GM18520 (cell line): ENCODE results near the gene RILPL1.
"Not testable (repeated sequence)": the region's sequence is repeated elsewhere in the genome, so short reads cannot be mapped to it uniquely, and the experiment has no call there.

Experiments used
- ATAC-seq: cut with Tn5 transposase; IDR thresholded peaks from one replicate; pipeline ENCODE4 v1.9.1; 2021; ENCODE audit not compliant: unreplicated experiment

RILPL1 gene

DNA sequence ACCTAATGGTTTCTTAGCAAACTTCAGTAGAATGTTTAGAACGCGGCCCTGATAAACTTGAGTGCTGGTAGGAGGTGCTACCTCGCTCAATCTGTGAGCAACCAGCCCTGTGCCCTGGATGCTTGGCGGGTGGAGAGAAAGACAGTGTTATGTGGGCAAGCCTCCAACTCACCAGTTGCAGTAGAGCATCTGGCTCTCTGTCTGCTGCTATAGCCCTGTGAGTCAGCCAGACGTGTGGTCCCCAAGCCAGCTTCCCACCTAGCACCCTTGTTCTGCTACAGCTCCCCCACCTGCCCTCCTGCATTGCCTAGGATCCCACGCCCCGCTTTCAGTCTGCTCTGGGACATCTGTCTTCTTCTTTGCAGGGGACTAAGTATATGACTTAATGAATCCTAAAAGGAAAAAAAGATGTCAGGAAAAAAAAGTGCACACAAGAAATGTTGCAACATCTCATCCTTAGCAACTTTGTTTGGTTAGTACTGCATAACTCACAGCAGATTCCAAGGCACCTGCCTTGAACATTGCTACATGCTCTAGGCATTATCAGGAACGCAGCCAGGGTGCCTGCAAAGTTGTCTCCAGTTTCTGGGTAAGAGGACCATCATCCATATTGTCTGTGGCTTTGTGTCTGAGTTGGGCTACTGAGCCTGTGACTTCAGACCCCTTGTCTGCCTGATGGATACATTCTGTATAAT, 62.0 kb downstream of the RILPL1 start:
- no peak for ATAC-seq

DNA sequence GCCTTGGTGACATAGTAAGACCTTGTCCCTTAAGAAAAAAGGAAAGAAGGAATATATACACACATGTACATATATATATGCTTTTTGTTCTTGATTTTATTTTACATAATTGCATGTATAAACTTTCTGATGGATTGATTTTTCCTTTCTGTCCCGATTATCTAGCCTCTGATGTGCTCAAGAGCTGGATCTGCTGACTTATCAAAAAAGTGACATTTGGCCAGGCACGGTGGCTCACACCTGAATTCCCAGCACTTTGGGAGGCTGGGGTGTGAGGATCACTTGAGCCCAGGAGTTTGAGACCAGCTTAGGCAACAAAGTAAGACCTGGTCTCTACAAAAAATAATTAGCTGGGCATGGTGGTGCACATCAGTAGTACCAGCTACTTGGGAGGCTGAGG, 63.5 kb downstream of the RILPL1 start:
- ATAC-seq: no peak

DNA sequence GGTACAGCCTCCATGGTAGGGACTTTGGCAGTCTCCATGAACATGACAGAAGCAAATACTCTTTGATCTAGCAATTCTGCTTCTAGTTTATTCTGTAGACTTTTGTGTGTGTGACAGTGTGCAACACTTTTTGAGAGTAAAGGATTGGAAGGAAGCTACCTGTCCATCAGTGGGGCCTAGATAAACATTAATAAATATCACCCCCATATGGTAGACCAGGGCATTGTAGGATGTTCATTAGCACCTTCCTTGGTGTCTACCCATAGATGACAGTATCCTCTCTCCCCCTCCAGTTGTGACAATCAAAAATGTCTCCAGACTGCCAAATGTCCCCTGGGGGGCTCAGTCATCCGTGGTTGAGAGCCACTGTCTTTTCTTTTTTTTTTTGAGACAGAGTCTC, 64.7 kb downstream of the RILPL1 start:
- no peak for ATAC-seq

DNA sequence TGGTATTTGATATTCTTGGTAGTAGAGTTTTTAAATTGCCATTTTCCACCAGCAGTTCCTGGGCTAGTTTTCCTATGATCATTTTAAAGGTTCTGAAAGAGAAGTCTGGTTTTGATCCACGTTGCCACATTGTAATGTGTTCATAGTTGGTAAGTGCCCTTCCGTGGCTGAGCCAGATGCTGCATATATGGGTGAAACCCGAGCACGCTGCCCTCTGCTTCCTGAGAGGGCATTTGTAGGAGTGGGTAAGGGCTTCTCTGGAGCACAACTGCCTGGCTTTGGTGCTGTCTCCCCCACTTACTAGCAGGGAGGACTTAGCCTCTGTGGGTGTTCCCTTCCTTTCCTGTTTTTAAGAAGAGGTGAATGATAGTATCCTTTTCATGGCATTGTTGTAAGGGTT, 68.4 kb downstream of the RILPL1 start:
- ATAC-seq: no peak

DNA sequence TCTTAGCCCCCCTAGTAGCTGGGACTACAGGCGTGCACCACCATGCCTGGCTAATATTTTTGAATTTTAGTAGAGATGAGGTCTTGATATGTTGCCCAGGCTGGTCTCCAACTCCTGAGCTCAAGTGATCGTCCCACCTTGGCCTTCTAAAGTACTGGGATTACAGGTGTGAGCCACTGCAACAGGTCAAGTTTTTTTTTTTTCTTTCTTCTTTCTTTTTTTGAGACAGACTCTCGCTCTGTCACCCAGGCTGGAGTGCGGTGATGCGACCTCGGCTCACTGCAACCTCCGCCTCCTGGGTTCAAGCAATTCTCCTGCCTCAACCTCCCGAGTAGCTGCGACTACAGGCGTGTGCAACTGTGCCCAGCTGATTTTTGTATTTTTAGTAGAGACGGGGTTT, 70.3 kb downstream of the RILPL1 start:
- ATAC-seq: not testable (repeated sequence)

DNA sequence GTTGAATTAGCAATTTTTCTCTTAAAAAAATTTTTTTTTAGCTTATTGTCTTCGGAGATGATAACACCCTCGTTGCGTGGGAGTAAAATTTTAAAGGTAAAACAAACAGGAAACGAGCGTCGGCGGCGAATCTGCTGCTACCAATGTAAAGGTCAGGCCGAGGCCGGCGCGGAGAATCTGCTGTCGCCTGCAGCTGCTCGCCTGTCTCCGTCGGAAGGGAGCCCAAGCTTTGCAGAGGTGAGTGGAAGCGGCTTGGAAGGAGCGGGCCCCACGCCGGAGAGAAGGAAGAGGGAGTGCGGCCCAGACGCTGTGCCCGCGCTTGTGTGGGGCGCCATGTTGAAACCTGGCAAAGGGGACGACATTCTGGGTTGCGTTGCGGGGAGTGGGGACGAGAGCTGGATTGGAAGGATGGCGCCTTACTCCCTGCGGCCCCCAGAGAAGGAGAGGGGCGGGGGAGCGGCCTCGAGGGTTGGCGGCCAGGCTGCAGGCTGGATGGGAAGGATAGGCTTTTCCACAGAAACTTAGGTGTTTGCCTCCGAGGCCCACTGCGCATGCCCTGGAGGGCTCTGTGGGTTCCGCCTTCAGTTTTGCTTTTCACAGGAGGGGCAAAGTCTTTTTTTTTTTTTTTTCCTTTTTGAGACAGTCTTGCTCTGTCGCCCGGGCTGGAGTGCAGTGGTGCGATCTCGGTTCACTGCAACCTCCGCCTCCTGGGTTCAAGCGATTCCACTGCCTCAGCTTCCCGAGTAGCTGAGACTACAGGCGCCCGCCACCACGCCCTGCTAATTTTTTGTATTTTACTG, 75.3 kb downstream of the RILPL1 start, which contains the start of gene SNRNP35:
TSS of gene SNRNP35 (plus strand) at position 160 of the 800 bp plus-strand sequence. CDS start 7,402 bp downstream, outside the sequence.
- no peak for ATAC-seq

DNA sequence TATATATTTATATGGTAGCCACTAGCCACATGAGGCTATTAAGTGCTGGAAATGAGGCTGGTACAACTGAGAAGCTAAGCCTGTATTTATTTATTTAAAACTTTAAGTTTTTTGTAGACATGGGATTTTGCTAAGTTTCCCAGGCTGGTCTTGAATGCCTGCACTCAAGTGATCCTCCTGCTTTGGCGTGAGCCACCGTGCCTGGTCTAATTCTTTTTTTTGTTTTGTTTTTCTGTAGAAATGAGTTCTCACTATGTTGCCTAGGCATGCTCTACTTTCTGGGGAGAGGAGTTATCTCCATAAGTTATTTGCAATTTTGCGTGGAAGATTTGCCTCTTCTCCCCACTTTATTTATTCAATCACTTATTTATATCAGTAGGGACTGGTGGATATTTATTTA, 80.4 kb downstream of the RILPL1 start:
- ATAC-seq: no peak

DNA sequence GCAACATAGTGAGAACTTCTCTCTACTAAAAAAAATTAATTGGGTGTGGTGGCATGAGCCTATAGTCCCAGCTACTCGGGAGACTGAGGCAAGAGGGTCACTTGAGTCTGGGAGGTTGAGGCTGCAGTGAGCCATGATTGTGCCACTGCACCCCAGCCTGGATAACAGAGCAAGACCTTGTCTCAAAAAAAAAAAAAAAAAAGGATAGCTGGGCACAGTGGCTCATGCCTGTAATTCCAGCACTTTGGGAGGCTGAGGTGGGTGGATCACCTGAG, 81.3 kb downstream of the RILPL1 start:
- ATAC-seq: not testable (repeated sequence)

DNA sequence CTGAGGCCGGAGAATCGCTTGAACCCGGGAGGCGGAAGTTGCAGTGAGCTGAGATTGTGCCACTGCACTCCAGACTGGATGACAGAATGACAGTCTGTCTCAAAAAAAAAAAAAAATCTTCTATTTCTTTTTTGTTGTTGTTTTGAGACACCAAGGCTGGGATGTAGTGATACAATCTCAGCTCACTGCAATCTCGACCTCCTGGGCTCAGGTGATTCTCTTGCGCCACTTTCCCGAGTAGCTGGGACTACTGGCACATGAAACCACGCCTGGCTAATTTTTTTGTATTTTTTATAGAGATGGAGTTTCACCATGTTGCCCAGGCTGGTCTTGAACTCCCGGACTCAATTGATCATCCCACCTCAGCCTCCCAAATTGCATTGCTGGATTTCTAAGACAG, 82.9 kb downstream of the RILPL1 start:
- no peak for ATAC-seq

DNA sequence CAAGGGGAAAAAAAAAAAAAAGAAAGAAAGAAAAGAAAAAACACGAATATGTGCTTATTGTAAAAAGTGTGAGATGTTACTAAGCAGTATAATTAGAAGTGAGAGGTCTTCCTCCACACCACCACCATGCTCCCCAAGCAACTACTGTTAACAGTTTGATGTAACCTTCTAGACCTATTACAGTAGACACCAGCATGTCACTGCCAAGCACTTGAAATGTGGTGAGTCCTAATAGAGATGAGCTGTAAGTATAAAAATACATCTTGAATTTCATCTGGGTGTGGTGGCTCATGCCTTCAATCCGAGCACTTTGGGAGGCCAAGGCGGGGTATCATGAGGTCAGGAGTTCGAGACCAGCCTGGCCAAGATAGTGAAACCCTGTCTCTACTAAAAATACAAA, 83.7 kb downstream of the RILPL1 start:
- ATAC-seq: no peak

DNA sequence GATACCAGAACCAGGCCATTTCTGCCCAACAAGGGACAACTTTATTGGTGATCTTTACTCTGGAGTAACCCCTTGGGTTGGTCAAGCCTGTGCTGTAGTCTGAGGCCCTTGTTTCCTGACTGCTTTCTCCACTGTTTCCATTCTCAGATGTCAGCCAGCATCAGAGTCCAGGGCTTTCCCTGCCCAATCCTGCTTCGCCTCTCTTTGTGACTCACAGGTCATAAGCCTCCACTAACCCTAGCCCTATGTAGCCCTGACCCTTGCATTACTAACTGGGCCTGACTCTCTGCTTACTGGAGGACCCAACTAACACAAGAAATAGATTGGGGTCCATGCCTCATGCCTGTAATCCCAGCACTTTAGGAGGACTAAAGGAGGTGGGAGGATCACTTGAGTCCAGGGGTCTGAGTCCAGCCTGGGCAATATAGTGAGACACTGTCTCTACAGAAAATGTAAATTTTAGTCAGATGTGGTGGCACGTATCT, 84.2 kb downstream of the RILPL1 start:
- no peak for ATAC-seq

DNA sequence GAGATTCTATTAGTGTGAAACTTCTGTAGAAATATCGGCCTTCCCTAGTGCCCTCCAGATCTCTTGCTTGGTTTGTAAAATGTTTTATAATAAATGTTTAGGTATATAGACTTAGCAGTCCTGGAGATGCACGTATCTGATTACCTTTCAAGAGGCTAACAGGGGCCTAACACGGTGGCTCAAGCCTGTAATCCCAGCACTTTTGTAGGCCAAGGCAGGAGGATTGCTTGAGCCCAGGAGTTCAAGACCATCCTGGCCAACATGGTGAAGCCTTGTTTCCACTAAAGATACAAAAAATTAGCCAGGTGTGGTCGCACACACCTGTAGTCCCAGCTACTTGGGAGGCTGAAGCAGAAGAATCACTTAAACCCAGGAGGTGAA, 87.2 kb downstream of the RILPL1 start:
- ATAC-seq: no peak

DNA sequence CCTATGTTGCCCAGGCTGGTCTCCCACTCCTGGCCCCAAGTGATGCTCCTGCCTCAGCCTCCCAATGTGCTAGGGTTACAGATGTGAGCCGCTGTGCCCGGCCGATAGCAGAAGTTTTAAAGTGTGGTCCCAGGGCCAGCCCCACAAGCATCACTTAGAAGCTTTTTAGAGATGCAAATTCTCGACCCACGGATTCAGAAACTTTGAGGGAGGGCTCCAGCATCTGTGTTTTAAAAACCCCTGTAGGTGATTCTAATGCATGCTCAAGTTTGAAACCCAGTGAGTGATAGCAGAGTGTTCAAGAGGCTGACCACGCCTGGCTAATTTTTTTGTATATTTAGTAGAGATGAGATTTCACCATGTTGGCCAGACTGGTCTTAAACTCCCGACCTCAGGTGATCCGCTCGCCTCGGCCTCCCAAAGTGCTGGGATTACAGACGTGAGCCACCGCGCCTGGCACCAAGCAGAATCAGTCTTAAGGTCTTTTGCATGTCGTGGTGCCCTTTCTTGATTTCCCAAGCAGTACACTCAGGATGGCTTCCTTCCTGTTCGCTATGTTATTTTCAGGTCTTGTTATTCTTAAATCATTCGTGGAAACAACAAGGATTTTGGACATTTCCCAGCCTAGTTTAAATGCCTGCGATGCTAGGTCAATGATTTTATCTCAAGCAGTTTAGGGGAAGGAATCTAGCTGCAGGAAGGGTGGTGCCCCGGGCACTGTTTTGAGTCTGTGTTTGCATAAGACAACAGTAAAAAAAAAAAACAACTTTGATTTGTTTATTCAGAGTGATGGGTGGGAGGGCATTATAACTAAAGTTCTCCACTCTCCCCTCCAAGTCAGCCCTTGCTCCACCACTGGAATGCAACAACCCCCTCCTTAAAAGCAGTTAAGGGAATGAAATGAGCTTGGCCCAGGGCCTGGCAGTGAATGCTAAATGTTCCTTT, 87.9 kb downstream of the RILPL1 start:
- no peak for ATAC-seq

DNA sequence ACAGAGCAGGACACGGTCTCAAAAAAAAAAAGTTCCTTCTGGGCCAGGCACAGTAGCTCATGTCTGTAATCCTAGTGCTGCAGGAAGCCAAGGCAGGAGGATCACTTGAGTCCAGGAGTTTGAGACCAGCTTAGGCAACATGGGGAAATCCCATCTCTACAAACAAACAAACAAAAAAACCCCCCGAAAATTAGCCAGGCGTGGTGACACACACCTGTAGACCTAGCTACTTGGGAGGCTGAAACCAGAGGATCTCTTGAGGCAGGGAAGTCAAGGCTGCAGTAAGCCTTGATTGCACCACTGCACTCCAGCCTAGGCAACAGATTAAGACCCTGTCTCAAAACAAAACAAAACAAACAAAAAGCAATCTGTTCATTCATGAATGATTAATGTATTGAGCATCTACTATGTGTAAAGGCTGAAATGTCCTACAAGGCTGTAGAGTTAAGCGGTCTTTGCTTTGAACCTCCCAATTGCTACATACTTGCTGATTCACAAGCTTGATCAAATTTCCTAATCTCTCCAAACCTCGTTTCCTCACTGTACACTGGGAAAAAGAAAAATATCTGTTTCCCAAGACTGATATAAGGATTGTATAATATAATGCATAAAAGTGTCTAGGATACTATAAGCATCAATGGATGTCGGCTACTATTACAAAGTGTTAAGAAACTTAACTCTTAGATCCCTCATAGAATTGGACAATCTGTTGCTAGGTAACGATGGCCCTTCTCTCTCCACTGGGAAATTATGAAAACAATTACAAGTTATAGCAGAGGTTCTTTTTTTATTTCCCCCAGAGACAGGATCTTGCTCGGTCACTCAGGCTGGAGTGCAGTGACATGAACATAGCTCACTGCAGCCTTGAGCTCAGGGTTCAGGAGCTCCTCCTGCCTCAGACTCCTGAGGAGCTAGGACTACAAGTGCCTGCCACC, 89.2 kb downstream of the RILPL1 start:
- ATAC-seq: no peak

DNA sequence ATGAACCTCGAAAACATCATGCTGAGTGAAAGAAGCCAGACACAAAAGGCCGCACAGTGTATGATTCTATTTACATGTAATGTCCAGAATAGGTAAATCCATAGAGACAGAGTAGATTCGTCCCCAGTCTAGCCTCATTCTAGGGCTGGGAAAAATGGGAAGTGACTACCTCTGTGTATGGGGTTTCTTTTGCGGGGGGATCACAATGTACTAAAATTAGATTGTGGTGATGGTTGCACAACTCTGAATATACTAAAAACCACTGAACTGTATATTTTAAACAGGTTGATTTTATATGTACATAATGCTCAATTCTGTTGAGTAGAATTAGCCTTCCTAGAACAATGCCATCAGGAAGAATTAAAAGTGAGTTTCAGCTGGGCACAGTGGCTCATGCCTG, 90.7 kb downstream of the RILPL1 start:
- no peak for ATAC-seq

DNA sequence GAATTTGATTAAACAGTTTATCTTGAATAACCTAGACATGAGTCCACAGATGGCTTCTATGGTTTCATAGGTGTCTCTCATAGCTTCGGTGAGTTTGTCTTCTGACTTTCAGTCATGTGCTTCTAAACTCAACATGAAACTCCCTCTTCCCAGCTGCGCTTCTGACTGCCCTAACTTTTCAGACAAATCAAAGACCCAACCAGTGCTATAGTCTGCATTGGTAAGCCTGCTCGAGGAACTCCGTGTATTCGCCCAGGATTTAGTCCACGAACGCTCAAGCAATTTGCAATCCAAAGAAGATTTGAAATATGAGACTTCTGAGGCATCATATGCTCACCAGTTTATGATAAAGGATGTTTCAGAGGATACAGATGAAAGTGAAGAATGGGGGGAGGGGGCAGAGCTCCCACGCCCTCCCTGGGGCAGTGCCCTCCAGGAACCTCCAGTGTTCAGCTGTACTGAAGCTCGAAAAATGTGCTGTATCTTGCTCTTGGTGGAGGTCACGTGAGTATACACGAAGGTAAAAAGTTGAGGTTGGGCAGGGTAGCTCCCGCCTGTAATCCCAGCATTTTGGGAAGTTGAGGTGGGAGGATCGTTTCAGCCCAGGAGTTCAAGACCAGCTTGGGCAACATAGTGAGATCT, 91.9 kb downstream of the RILPL1 start:
- no peak for ATAC-seq

DNA sequence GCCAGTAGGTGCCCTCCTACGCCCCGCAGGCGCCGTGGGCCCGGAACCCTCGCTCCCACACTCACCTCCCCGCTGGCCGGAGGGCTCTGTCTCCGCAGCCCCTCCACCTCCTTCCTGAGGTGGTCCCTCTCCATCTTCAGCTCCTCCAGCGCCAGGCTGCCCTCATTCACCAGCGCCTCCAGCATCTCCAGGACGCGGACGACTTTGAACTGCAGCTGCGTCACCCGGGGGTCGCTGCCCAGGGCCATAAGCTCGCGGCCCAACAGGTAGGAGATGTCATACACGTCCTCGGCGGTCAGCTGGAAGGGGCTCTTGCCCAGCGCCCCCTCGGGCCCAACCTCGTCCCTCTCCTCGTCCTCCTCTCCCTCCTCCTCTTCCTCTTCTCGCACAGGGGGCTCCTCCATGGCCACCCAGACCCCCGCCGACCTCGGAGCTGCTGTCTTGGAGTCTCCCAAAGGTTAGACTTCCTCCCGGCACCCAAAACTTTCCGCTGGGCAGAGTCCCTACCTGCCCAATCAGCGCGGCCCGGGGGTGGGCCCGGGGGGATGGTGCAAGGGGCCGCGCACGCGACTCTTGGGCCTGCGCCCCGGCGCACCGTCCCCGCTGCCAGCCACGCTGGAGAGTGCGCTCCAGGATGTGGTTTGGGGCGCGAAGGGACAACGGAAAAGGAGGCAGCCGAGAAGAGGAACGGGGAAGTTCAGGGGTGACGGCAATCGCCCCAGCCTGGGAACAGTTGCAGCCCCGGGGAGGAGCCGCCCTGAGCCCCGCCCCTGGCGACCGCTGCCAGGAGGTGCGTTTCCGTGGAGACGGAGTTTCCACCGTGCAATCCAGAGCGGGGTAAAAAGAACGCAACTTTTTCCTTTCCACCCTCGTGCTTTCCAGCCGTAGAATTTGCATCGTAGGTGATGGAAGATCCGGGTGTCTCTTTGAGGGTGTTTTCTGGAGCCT, 97.2 kb downstream of the RILPL1 start, which contains the start of gene RILPL2:
TSS of gene RILPL2 (minus strand) at position 668 of the 948 bp plus-strand sequence. CDS start at position 404, 264 bp downstream.
- peak; percentile 73 for ATAC-seq

DNA sequence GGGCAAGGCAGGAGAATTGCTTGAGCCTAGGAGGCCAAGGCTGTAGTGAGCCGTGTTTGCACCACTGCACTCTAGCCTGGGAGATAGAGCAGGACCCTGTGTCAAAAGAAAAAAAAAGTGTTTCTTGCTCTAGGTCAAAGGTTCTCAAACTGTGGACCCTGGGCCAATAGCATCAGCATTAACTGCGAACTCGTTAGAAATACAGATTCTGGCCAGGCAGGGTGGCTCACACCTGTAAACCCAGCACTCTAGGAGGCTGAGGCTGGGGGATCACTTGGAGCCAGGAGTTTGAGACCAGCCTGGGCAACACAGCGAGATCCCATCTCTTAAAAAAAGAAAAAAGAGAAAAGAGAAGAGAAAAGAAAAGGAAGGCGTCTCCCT, 97.9 kb downstream of the RILPL1 start:
- ATAC-seq: no peak

DNA sequence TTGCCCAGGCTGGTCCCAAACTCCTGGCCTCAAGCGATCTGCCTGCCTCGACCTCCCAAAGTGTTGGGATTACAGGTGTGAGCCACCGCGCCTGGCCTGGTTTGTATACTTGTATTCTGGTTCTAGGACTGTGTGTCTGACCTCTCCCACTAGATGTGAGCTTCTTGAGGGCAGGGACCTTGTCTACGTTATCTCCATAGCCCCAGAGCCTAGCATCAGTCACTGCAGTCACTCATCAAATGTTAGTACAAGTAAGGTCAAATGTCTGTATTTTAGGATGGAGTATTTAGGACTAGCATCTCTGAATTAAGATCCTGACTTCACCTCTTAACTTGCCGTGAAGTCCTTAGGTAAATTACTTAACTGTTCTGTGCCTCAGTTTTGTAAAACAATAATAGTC, 99.9 kb downstream of the RILPL1 start:
- no peak for ATAC-seq
